Endothelial cell of umbilical vein (primary cell): ENCODE measurements around the gene DNM2. TPM values are rescaled to one million over a fixed set of nuclear protein-coding genes. Genes with fewer than 3 reads are reported as not detected.
A peak's percentile ranks its signal among the peaks of the same experiment; 100 is the strongest.

Experiments used
- BruUV-seq: library from RNA; stranded (reverse); fragments of 400-500 nt; replicated peaks from 2 replicates; lab custom pipeline; 2021; lab: Mats Ljungman, UMichigan
- CTCF ChIA-PET: fragments of 300-600, 350-600 bp; sonication (Branson Sonifier 250); formaldehyde crosslinking; loops from one replicate; lab custom pipeline; 2021; ENCODE audit warnings: antibody characterized with exemption, inconsistent platforms; lab: Charles Lee
- POLR2A ChIA-PET: fragments of 300-600, 350-600 bp; sonication (Branson Sonifier 250); formaldehyde crosslinking; loops from one replicate; lab custom pipeline; 2021; ENCODE audit warnings: antibody characterized with exemption, inconsistent platforms; lab: Charles Lee
- DNase-seq: peaks from one replicate; pipeline ENCODE4 v3.0.0-alpha.2; 2011; ENCODE audit warnings: low read depth, low spot score
- FAIRE-seq: peaks from 2 replicates; lab custom pipeline; 2011; peaks lifted over from hg19 to GRCh38; lab: Jason Lieb, UNC
- H2AFZ ChIP-seq: 2 replicates; pipeline ENCODE4 v1.6.0; 2012; ENCODE audit warnings: low read depth, low read length, control low read depth, inconsistent platforms
- H3K27ac ChIP-seq: 2 replicates; pipeline ENCODE4 v1.5.1; 2011; ENCODE audit warnings: low read depth, mild to moderate bottlenecking, control low read depth, low read length, moderate library complexity; ENCODE audit not compliant: insufficient read depth
- H3K27me3 ChIP-seq, 2 experiments: 2 replicates each; pipeline versions ENCODE4 v1.6.0 to v1.6.1; 2011; ENCODE audit warnings: low read length in 2 of 2, mixed read lengths in 1 of 2; ENCODE audit not compliant: control insufficient read depth in 2 of 2, insufficient read depth in 2 of 2
- H3K36me3 ChIP-seq, 2 experiments: 2 replicates in 1 of 2; 3 replicates in 1 of 2; pipeline ENCODE4 v1.5.1; 2011; ENCODE audit warnings: low read length in 2 of 2, mild to moderate bottlenecking in 1 of 2, moderate library complexity in 1 of 2; ENCODE audit not compliant: control insufficient read depth in 2 of 2, insufficient read depth in 2 of 2; ENCODE audit errors: extremely low read depth in 1 of 2
- H3K4me1 ChIP-seq: 3 replicates; pipeline ENCODE4 v1.5.1; 2011; ENCODE audit warnings: mild to moderate bottlenecking, low read length; ENCODE audit not compliant: control insufficient read depth, insufficient read depth; ENCODE audit errors: extremely low read depth
- H3K4me2 ChIP-seq: 2 replicates; pipeline ENCODE4 v1.6.1; 2011; ENCODE audit warnings: low read length, control low read depth, mixed read lengths; ENCODE audit not compliant: insufficient read depth
- H3K4me3 ChIP-seq, 3 experiments: fragments of 200-600 bp in 1 of 3; sonication (generic), shearing (Covaris generic) in 1 of 3; replicated peaks in 1 of 3; 2 replicates each; pipeline ENCODE4 v1.5.1; 2011 to 2016; ENCODE audit warnings: control low read depth in 3 of 3, low read length in 3 of 3, mild to moderate bottlenecking in 2 of 3, inconsistent platforms in 1 of 3, low read depth in 1 of 3, moderate library complexity in 1 of 3; ENCODE audit not compliant: insufficient read depth in 1 of 3
- H3K79me2 ChIP-seq: 2 replicates; pipeline ENCODE4 v1.6.0; 2012; ENCODE audit warnings: low read length, inconsistent platforms; ENCODE audit not compliant: control insufficient read depth, insufficient read depth
- H3K9ac ChIP-seq: replicated peaks from 2 replicates; pipeline ENCODE3; 2011; ENCODE audit warnings: low read length, control low read depth; ENCODE audit not compliant: insufficient read depth; ENCODE audit errors: extremely low read depth
- H3K9me1 ChIP-seq: replicated peaks from 3 replicates; pipeline ENCODE4 v1.6.0; 2011; ENCODE audit warnings: mild to moderate bottlenecking, low read length; ENCODE audit not compliant: control insufficient read depth, insufficient read depth; ENCODE audit errors: extremely low read depth
- H3K9me3 ChIP-seq: replicated peaks from 2 replicates; pipeline ENCODE4 v1.5.1; 2012; ENCODE audit warnings: low read length, inconsistent platforms; ENCODE audit not compliant: control insufficient read depth, insufficient read depth
- H4K20me1 ChIP-seq: replicated peaks from 2 replicates; pipeline ENCODE3; 2011; ENCODE audit warnings: mild to moderate bottlenecking, low read length; ENCODE audit not compliant: control insufficient read depth, insufficient read depth; ENCODE audit errors: extremely low read depth
- EZH2 ChIP-seq: IDR thresholded peaks from 2 replicates; pipeline ENCODE4 v1.6.1; 2012; ENCODE audit warnings: borderline replicate concordance, low read depth, mild to moderate bottlenecking, moderate library complexity, low read length, inconsistent platforms; ENCODE audit not compliant: severe bottlenecking
- FOS ChIP-seq: IDR thresholded peaks from 2 replicates; pipeline ENCODE4 v1.6.1; 2011; ENCODE audit warnings: mild to moderate bottlenecking, low read length, moderate library complexity, borderline replicate concordance; ENCODE audit not compliant: insufficient read depth
- JUN ChIP-seq: IDR thresholded peaks from 2 replicates; pipeline ENCODE4 v1.6.1; 2011; ENCODE audit warnings: borderline replicate concordance, low read depth; ENCODE audit not compliant: insufficient read length, insufficient read depth
- MYC ChIP-seq: IDR thresholded peaks from one replicate; pipeline ENCODE4 v1.6.1; 2011; ENCODE audit warnings: mild to moderate bottlenecking, low read depth, low read length
- POLR2A ChIP-seq: IDR thresholded peaks from 2 replicates; pipeline ENCODE4 v1.6.1; 2012; ENCODE audit warnings: low read depth, mild to moderate bottlenecking, control low read depth, low read length
- dilution Hi-C: fragments of 300-500 bp; cut with MboI; formaldehyde crosslinking; loops from one replicate; pipeline ENCODE4 v1.15.0; 2019; ENCODE audit warnings: low sequenced_read_pairs; ENCODE audit not compliant: extremely low pct_ligation_motif_present
- intact Hi-C: fragments of 100-400 bp; cut with micrococcal nuclease; formaldehyde crosslinking; loops from one replicate; pipeline ENCODE4 v1.10.0; 2022
- polyA plus RNA-seq, 4 experiments: library from polyadenylated mRNA; depleted of rRNA in 3 of 4; stranded (reverse) in 3 of 4; unstranded in 1 of 4; fragments of >200 nt; gene quantifications; 2 replicates each; pipeline versions ENCODE4 v1.2.1 to v1.2.3, GENCODE V29; 2011 to 2012; ENCODE audit warnings: missing spikeins in 1 of 4
- total RNA-seq: library from RNA; stranded (reverse); gene quantifications from 2 replicates; pipeline ENCODE4 v1.2.3, GENCODE V29; 2021
- TF ChIP-seq, protein P1 (sequence below), 2 donors: IDR thresholded peaks; 1 replicate in 1 of 2; 2 replicates in 1 of 2; pipeline ENCODE4 v1.5.1; 2011; ENCODE audit warnings: low read length in 2 of 2, mild to moderate bottlenecking in 2 of 2, moderate library complexity in 2 of 2, control low read depth in 1 of 2, inconsistent platforms in 1 of 2, low read depth in 1 of 2; ENCODE audit not compliant: insufficient read depth in 1 of 2; ENCODE audit errors: extremely low read depth in 1 of 2
- TF ChIP-seq, protein P2 (sequence below): IDR thresholded peaks from 2 replicates; pipeline ENCODE4 v1.6.1; 2011; ENCODE audit not compliant: insufficient read depth, insufficient read length

DNM2 gene
- total and polyA plus RNA-seq, 2 donors (not counting 3 experiments of a cell fraction or from before 2014, with no cell fraction given): 81.8 to 175 TPM

DNA sequence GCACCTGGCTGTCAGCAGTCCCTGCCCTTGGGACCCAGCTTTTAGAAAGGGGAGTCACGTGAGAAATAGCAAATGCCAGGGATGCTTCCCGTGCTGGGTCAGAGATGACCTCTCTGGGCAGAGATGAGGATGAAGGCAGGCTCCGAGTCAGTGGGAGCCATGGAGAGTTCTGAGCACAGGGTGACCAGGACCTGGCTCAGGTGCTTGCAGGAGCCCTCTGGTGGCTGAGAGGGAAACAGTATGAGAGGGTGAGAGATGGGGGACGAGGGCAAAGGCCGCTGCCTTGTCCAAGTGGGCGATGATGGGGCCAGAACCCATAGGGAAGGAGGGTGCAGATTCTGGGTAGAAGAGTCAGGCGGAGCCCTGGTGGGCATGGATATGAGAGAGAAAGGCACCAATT is 102.3 kb downstream of the DNM2 start:
- DNase-seq (no peak), FAIRE-seq (no peak)
- TF ChIP-seq JUN: no peak
- TF ChIP-seq, protein P1, sequence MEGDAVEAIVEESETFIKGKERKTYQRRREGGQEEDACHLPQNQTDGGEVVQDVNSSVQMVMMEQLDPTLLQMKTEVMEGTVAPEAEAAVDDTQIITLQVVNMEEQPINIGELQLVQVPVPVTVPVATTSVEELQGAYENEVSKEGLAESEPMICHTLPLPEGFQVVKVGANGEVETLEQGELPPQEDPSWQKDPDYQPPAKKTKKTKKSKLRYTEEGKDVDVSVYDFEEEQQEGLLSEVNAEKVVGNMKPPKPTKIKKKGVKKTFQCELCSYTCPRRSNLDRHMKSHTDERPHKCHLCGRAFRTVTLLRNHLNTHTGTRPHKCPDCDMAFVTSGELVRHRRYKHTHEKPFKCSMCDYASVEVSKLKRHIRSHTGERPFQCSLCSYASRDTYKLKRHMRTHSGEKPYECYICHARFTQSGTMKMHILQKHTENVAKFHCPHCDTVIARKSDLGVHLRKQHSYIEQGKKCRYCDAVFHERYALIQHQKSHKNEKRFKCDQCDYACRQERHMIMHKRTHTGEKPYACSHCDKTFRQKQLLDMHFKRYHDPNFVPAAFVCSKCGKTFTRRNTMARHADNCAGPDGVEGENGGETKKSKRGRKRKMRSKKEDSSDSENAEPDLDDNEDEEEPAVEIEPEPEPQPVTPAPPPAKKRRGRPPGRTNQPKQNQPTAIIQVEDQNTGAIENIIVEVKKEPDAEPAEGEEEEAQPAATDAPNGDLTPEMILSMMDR (IDR thresholded peaks at IDR 0.05; ENCODE audit: extremely low read depth in 1 of 2, insufficient read depth in 1 of 2, low read depth in 1 of 2, low read length in 2 of 2): peak; percentile 25 to 31
- Histone ChIP-seq H4K20me1 (no peaks in the 10 kb centered on the region), H3K9ac (no peak overlapping the region), H3K4me3 (no peak overlapping the region), H3K9me1 (no peaks in the 10 kb centered on the region), H2AFZ (no peak overlapping the region), H3K36me3 (peaks cover 2 to 49% of the 10 kb centered on the region in 2 experiments), H3K27ac (no peak overlapping the region), H3K9me3 (no peaks in the 10 kb centered on the region), H3K4me1 (no peaks in the 10 kb centered on the region), H3K4me2 (no peak overlapping the region), H3K79me2 (no peaks in the 10 kb centered on the region), H3K27me3 (no peaks in the 10 kb centered on the region)
- dilution Hi-C loops: no loop called here
- ChIA-PET POLR2A (no interaction called here), CTCF (interaction anchor here (0.9 to 2.5 kb wide), 9 partner anchors 10 to 118 kb away, joined by 3 to 27 read pairs (median 5); partner anchors contain the start of genes CARM1, DNM2 and QTRT1)
- BruUV-seq: no TSS peak
- intact Hi-C loops: no loop called here

DNA sequence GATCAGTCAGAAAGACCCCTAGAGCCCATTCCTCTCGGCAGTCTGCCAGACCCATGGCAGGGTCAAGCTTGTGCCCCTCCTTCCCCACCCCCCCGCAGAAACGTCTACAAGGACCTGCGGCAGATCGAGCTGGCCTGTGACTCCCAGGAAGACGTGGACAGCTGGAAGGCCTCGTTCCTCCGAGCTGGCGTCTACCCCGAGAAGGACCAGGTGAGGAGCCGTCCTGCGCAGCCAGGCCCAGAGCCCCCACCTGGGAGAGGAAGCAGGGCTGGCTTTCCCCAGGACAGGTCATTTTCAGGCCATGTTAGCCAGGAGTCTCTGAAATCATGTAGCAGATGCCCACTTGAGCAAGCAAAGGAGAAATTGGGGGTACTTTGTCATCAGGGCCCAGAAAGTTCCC is 105.8 kb downstream of the DNM2 start:
- H3K4me3 ChIP-seq: no peak overlapping the region
- no TSS peak for BruUV-seq
- intact Hi-C loops (no loop called here), dilution Hi-C loops (no loop called here)
- FAIRE-seq: no peak
- H3K4me1 ChIP-seq: no peaks in the 10 kb centered on the region
- H3K27ac ChIP-seq: no peak overlapping the region
- TF ChIP-seq, protein P2, sequence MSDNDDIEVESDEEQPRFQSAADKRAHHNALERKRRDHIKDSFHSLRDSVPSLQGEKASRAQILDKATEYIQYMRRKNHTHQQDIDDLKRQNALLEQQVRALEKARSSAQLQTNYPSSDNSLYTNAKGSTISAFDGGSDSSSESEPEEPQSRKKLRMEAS: no peak
- TF ChIP-seq, protein P1 (IDR thresholded peaks at IDR 0.05; ENCODE audit: extremely low read depth in 1 of 2, insufficient read depth in 1 of 2, low read depth in 1 of 2, low read length in 2 of 2): no peak
- no peak for TF ChIP-seq JUN
- no peak for TF ChIP-seq FOS
- TF ChIP-seq POLR2A: no peak
- no peak for TF ChIP-seq MYC
- TF ChIP-seq EZH2: no peak
- H3K27me3 ChIP-seq: no peaks in the 10 kb centered on the region
- no peak overlapping the region for H3K4me2 ChIP-seq
- POLR2A ChIA-PET: no interaction called here
- no peak for DNase-seq
- no peaks in the 10 kb centered on the region for H3K79me2 ChIP-seq
- CTCF ChIA-PET: interaction anchor here (1.5 kb wide), 1 partner anchor 37 kb away, joined by 3 read pairs; no protein-coding TSS in a partner anchor
- H4K20me1 ChIP-seq: no peaks in the 10 kb centered on the region
- peaks cover 5 to 44% of the 10 kb centered on the region in 2 experiments for H3K36me3 ChIP-seq
- no peaks in the 10 kb centered on the region for H3K9me1 ChIP-seq
- no peaks in the 10 kb centered on the region for H3K9me3 ChIP-seq
- no peak overlapping the region for H2AFZ ChIP-seq
- H3K9ac ChIP-seq: no peak overlapping the region
